Osteoblast (primary cell): ENCODE measurements around the gene DIP2A. TPM values are rescaled to one million over a fixed set of nuclear protein-coding genes. Genes with fewer than 3 reads are reported as not detected.
A peak's percentile ranks its signal among the peaks of the same experiment; 100 is the strongest.
"Not testable (repeated sequence)": the region's sequence is repeated elsewhere in the genome, so short reads cannot be mapped to it uniquely, and the experiment has no call there.

Source experiments
- DNase-seq: peaks from one replicate; pipeline ENCODE4 v3.0.0; 2011; ENCODE audit warnings: low spot score, mixed read lengths; ENCODE audit not compliant: insufficient read length; ENCODE audit errors: missing footprints
- H2AFZ ChIP-seq: 2 replicates; pipeline ENCODE4 v1.6.0; 2011; ENCODE audit warnings: mild to moderate bottlenecking, low read length
- H3K27ac ChIP-seq: 2 replicates; pipeline ENCODE4 v1.5.1; 2011; ENCODE audit warnings: mild to moderate bottlenecking, low read depth, low read length, moderate library complexity
- H3K27me3 ChIP-seq: 2 replicates; pipeline ENCODE4 v1.6.0; 2012; ENCODE audit warnings: mild to moderate bottlenecking, control low read depth, inconsistent platforms, low read length, moderate library complexity; ENCODE audit not compliant: insufficient read depth
- H3K36me3 ChIP-seq: 2 replicates; pipeline ENCODE4 v1.5.1; 2011; ENCODE audit warnings: mild to moderate bottlenecking, low read length, control low read depth, moderate library complexity; ENCODE audit not compliant: insufficient read depth
- H3K4me1 ChIP-seq: 2 replicates; pipeline ENCODE4 v1.5.1; 2011; ENCODE audit warnings: mild to moderate bottlenecking, low read length, control low read depth, moderate library complexity; ENCODE audit not compliant: insufficient read depth
- H3K4me2 ChIP-seq: 2 replicates; pipeline ENCODE4 v1.6.0; 2011; ENCODE audit warnings: mild to moderate bottlenecking, low read length; ENCODE audit not compliant: insufficient read depth
- H3K4me3 ChIP-seq: fragments of 200-600 bp; sonication (generic); 3 replicates; pipeline ENCODE4 v1.5.1; 2012; ENCODE audit warnings: mild to moderate bottlenecking, low read length, inconsistent platforms; ENCODE audit not compliant: insufficient read depth
- H3K79me2 ChIP-seq: 2 replicates; pipeline ENCODE4 v1.6.0; 2012; ENCODE audit warnings: mild to moderate bottlenecking, low read length, control low read depth, inconsistent platforms; ENCODE audit not compliant: insufficient read depth
- H3K9me3 ChIP-seq: 2 replicates; pipeline ENCODE4 v1.5.1; 2011; ENCODE audit warnings: low read depth, low read length, control low read depth
- H4K20me1 ChIP-seq: 2 replicates; pipeline ENCODE4 v1.6.0; 2012; ENCODE audit warnings: mild to moderate bottlenecking, low read length, control low read depth; ENCODE audit not compliant: insufficient read depth
- total RNA-seq: library from RNA; depleted of rRNA; stranded (reverse); fragments of >200 nt; gene quantifications from 2 replicates; pipeline ENCODE4 v1.2.3, GENCODE V29; 2012
- TF ChIP-seq, protein P1 (sequence below): IDR thresholded peaks from 2 replicates; pipeline ENCODE4 v1.5.1; 2011; ENCODE audit warnings: mild to moderate bottlenecking, low read depth, low read length, moderate library complexity; ENCODE audit errors: extremely low read depth

Gene DIP2A
- total RNA-seq, 1 donor: 22.8 TPM

DNA sequence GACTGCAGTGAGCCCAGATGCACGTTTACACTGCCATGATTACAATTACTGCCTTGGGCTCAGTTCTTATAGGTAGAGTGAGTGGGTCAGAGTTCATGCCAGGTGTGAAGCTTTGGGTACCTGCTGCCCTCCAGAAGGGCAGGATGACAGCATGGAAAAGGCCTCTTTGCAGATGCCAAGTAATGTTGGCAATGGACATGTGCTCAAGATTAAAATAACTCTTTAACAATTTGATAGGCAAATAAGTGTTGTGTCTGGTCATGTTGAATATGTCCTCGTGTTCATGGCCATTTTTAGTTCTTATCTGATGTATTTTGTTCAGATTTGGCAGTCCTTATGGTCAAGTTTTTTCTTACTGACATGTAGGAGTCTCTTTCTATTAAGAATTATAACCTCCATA, 111.4 kb downstream of the DIP2A start:
- H3K36me3 ChIP-seq: peaks cover 39% of the 10 kb centered on the region
- DNase-seq: peak; percentile 39
- H3K79me2 ChIP-seq: no peaks in the 10 kb centered on the region
- H3K4me3 ChIP-seq: no peak overlapping the region
- no peaks in the 10 kb centered on the region for H4K20me1 ChIP-seq
- no peaks in the 10 kb centered on the region for H3K9me3 ChIP-seq
- H3K27me3 ChIP-seq: no peaks in the 10 kb centered on the region
- H3K27ac ChIP-seq: no peak overlapping the region
- H3K4me1 ChIP-seq: no peaks in the 10 kb centered on the region
- TF ChIP-seq, protein P1, sequence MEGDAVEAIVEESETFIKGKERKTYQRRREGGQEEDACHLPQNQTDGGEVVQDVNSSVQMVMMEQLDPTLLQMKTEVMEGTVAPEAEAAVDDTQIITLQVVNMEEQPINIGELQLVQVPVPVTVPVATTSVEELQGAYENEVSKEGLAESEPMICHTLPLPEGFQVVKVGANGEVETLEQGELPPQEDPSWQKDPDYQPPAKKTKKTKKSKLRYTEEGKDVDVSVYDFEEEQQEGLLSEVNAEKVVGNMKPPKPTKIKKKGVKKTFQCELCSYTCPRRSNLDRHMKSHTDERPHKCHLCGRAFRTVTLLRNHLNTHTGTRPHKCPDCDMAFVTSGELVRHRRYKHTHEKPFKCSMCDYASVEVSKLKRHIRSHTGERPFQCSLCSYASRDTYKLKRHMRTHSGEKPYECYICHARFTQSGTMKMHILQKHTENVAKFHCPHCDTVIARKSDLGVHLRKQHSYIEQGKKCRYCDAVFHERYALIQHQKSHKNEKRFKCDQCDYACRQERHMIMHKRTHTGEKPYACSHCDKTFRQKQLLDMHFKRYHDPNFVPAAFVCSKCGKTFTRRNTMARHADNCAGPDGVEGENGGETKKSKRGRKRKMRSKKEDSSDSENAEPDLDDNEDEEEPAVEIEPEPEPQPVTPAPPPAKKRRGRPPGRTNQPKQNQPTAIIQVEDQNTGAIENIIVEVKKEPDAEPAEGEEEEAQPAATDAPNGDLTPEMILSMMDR: no peak
- H2AFZ ChIP-seq: no peak overlapping the region
- H3K4me2 ChIP-seq: no peak overlapping the region

DNA sequence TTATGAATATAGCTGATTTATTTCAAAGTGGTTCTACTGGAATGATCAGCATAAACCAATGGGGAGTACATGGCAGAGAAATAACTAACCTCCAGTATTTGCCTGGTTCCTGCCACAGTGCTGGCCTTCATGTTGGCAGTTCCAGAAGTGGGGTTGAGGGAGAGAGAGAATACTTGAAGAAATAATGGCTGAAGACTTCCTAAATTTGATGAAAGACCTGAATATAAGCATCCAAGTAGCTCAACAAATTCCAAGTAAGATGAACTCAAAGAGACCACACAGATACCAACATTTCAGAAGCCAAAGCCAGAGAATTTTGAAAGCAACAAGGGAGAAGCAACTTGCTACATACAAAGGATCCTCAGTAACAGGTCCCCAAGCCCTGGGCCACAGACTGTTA, 111.9 kb downstream of the DIP2A start:
- H3K9me3 ChIP-seq: no peaks in the 10 kb centered on the region
- H3K79me2 ChIP-seq: no peaks in the 10 kb centered on the region
- H3K4me1 ChIP-seq: no peaks in the 10 kb centered on the region
- DNase-seq: no peak
- H4K20me1 ChIP-seq: no peaks in the 10 kb centered on the region
- H2AFZ ChIP-seq: no peak overlapping the region
- TF ChIP-seq, protein P1: no peak
- no peak overlapping the region for H3K4me2 ChIP-seq
- no peaks in the 10 kb centered on the region for H3K27me3 ChIP-seq
- no peak overlapping the region for H3K27ac ChIP-seq
- no peak overlapping the region for H3K4me3 ChIP-seq
- peaks cover 34% of the 10 kb centered on the region for H3K36me3 ChIP-seq

DNA sequence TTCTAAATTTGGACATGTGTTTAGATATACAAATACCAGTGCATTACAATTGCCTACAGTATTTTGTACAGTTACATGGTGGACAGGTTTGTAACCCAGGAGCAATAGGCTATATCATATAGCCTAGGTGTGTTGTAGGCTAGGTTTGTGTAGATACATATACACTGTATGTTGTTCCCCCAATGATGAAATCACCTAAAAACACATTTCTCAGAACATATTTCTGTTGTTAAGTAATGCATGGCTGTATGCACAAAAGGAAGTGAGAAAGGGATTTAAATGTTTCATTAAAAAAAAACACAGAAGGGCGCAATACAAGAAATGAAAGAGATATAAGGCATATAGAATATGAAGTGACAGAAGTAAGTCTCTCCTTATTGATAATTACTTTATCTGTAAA, 114.2 kb downstream of the DIP2A start:
- TF ChIP-seq, protein P1: no peak
- Histone ChIP-seq H3K36me3 (peaks cover 13% of the 10 kb centered on the region), H3K4me3 (no peak overlapping the region), H3K9me3 (no peaks in the 10 kb centered on the region), H2AFZ (no peak overlapping the region), H3K4me2 (no peak overlapping the region), H3K27me3 (no peaks in the 10 kb centered on the region), H3K79me2 (no peaks in the 10 kb centered on the region), H4K20me1 (no peaks in the 10 kb centered on the region), H3K4me1 (no peaks in the 10 kb centered on the region), H3K27ac (no peak overlapping the region)
- no peak for DNase-seq

DNA sequence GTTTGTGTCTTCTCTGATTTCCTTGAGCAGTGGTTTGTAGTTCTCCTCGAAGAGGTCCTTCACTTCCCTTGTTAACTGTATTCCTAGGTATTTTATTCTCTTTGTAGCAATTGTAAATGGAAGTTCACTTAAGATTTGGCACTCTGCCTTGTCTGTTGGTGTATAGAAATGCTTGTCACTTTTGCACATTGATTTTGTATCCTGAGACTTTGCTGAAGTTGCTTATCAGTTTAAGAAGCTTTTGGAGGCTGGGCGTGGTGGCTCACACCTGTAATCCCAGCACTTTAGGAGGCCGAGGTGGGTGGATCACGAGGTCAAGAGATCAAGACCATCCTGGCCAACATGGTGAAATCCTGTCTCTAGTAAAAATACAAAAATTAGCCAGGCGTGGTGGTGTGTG, 119.1 kb downstream of the DIP2A start:
- H3K4me1 ChIP-seq, H3K27me3 ChIP-seq, H3K9me3 ChIP-seq, H3K27ac ChIP-seq, H2AFZ ChIP-seq, H4K20me1 ChIP-seq, H3K4me3 ChIP-seq, DNase-seq, H3K4me2 ChIP-seq, H3K79me2 ChIP-seq: not testable (repeated sequence)
- H3K36me3 ChIP-seq: peaks cover 11% of the 10 kb centered on the region

DNA sequence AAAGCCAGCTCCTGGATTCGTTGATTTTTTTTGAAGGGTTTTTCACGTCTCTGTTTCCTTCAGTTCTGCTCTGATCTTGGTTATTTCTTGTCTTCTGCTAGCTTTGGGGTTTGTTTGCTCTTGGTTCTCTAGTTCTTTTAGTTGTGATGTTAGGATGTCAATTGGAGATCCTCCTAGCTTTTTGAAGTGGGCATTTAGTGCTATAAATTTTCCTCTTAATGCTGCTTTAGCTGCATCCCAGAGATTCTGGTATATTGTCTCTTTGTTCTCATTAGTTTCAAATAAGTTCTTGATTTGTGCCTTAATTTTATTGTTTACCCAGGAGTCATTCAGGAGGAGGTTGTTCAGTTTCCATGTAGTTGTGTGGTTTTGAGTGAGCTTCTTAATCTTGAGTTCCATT, 120.7 kb downstream of the DIP2A start:
- not testable (repeated sequence) for H3K9me3 ChIP-seq, H3K79me2 ChIP-seq, H3K27ac ChIP-seq, H3K27me3 ChIP-seq, H3K4me3 ChIP-seq, H3K4me1 ChIP-seq, DNase-seq, H4K20me1 ChIP-seq, H2AFZ ChIP-seq, H3K4me2 ChIP-seq
- peaks cover 11% of the 10 kb centered on the region for H3K36me3 ChIP-seq
